ENCODE data around the gene SLC30A5.

DNA sequence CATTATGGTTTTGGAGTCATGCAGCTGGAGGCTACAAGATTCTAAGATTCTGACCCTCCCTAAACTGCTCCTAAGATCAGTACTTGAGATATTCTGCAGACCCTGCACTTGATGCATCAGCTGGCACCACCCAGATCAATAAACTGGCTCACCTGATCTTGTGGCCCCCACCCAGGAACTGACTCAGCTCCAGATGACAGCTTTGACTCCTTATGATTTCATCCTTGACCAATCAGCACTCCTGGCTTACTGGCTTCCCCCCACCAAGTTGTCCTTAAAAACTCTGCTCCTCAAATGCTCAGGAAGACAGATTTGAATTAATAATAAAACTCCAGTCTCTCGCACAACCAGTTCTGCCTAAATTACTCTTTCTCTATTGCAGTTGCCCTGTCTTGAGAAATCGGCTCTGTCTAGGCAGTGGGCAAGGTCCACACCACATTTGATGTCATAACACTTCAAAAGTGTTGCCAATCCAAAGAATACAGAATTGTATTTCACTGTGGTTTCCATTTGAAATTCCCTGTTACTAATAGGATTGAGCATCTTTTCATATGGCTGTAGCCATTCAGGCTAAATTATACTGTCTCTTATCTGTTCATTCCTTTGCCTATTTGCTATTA is 14.8 kb upstream of the SLC30A5 start:
- TF ChIP-seq, protein P1, sequence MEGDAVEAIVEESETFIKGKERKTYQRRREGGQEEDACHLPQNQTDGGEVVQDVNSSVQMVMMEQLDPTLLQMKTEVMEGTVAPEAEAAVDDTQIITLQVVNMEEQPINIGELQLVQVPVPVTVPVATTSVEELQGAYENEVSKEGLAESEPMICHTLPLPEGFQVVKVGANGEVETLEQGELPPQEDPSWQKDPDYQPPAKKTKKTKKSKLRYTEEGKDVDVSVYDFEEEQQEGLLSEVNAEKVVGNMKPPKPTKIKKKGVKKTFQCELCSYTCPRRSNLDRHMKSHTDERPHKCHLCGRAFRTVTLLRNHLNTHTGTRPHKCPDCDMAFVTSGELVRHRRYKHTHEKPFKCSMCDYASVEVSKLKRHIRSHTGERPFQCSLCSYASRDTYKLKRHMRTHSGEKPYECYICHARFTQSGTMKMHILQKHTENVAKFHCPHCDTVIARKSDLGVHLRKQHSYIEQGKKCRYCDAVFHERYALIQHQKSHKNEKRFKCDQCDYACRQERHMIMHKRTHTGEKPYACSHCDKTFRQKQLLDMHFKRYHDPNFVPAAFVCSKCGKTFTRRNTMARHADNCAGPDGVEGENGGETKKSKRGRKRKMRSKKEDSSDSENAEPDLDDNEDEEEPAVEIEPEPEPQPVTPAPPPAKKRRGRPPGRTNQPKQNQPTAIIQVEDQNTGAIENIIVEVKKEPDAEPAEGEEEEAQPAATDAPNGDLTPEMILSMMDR (IDR thresholded peaks at IDR 0.05; ENCODE audit: insufficient read depth, low read length) = no peak
- TF ChIP-seq GABPA (IDR thresholded peaks at IDR 0.05; ENCODE audit: low read depth) = no peak
